Activated CD4-positive, alpha-beta T cell treated with anti-CD3 and anti-CD28 coated beads, Interleukin-2, amount 50 U/mL, for 24 hours (primary cell): Measurements from ENCODE around the gene COL21A1.
"Not testable (repeated sequence)": the region's sequence is repeated elsewhere in the genome, so short reads cannot be mapped to it uniquely, and the experiment has no call there.

ENCODE experiments used
- DNase-seq, 2 donors: peaks; one replicate each; pipeline ENCODE4 v3.0.0-alpha.2; 2020; ENCODE audit warnings: low read depth in 1 of 2, low spot score in 1 of 2

Gene COL21A1

GRCh38 chr6:56246881-56247653, at the start of gene COL21A1:
COL21A1 (minus strand) TSS chr6:56247580; CDS start chr6:56182618, 64,962 bp downstream.
- no peak for DNase-seq

- no peak for DNase-seq
Observed at GRCh38 chr6:56293781-56294180, 46.4 kb upstream of the COL21A1 start.

GRCh38 chr6:56292505-56293181, 45.3 kb upstream of the COL21A1 start:
- DNase-seq: no peak

GRCh38 chr6:56291302-56291917, 44.0 kb upstream of the COL21A1 start:
- no peak for DNase-seq

GRCh38 chr6:56289721-56290120, 42.3 kb upstream of the COL21A1 start:
- DNase-seq: no peak

- no peak for DNase-seq
Observed at GRCh38 chr6:56288347-56288746, 41.0 kb upstream of the COL21A1 start.

- DNase-seq: no peak
Observed at GRCh38 chr6:56282391-56282790, 35.0 kb upstream of the COL21A1 start.

- no peak for DNase-seq
Observed at GRCh38 chr6:56280126-56280525, 32.7 kb upstream of the COL21A1 start.

GRCh38 chr6:56279331-56280080, 32.1 kb upstream of the COL21A1 start:
- DNase-seq: no peak

- no peak for DNase-seq
Observed at GRCh38 chr6:56278171-56278591, 30.8 kb upstream of the COL21A1 start.

GRCh38 chr6:56270812-56271441, 23.5 kb upstream of the COL21A1 start:
- no peak for DNase-seq

GRCh38 chr6:56268266-56268665, 20.9 kb upstream of the COL21A1 start:
- DNase-seq: no peak

- DNase-seq: no peak
Observed at GRCh38 chr6:56266011-56266410, 18.6 kb upstream of the COL21A1 start.

- no peak for DNase-seq
Observed at GRCh38 chr6:56263596-56264315, 16.4 kb upstream of the COL21A1 start.

GRCh38 chr6:56260593-56260992, 13.2 kb upstream of the COL21A1 start:
- DNase-seq: not testable (repeated sequence)

GRCh38 chr6:56259234-56260077, 12.1 kb upstream of the COL21A1 start:
- no peak for DNase-seq

GRCh38 chr6:56255349-56255748, 8.0 kb upstream of the COL21A1 start:
- no peak for DNase-seq

GRCh38 chr6:56250266-56250665, 2.9 kb upstream of the COL21A1 start:
- DNase-seq: no peak

GRCh38 chr6:56247654-56248122, 308 bp upstream of the COL21A1 start:
- no peak for DNase-seq
